H1 (cell line): ENCODE data around the gene ABHD6. TPM values are rescaled to one million over a fixed set of nuclear protein-coding genes. Genes with fewer than 3 reads are reported as not detected.

Source experiments
- CTCF ChIA-PET: fragments of 300-600 bp; sonication (Branson Sonifier 250); formaldehyde crosslinking; loops from one replicate; lab custom pipeline; 2021; ENCODE audit not compliant: partially characterized antibody; lab: Charles Lee
- POLR2A ChIA-PET: fragments of 300-600 bp; sonication (Branson Sonifier 250); formaldehyde crosslinking; loops from one replicate; lab custom pipeline; 2021; ENCODE audit warnings: inconsistent platforms; ENCODE audit not compliant: partially characterized antibody; lab: Charles Lee
- DNase-seq, 2 experiments: peaks; one replicate each; pipeline versions ENCODE4 v3.0.0 to v3.0.0-alpha.2; 2010 to 2022; ENCODE audit warnings: low spot score in 2 of 2, low read depth in 1 of 2, mixed read lengths in 1 of 2
- FAIRE-seq: peaks from 2 replicates; lab custom pipeline; 2011; peaks lifted over from hg19 to GRCh38; lab: Jason Lieb, UNC
- H2AFZ ChIP-seq: 2 replicates; pipeline ENCODE4 v1.8.1; 2012; ENCODE audit warnings: low read length, inconsistent platforms
- H2AK5ac ChIP-seq: 2 replicates; pipeline ENCODE4 v1.6.1; 2013; ENCODE audit warnings: low read depth, low read length
- H2BK120ac ChIP-seq: replicated peaks from 2 replicates; pipeline ENCODE3; 2013; ENCODE audit warnings: low read depth, low read length, inconsistent platforms
- H2BK12ac ChIP-seq: 2 replicates; pipeline ENCODE4 v1.6.1; 2013; ENCODE audit warnings: low read depth, low read length
- H2BK15ac ChIP-seq: 2 replicates; pipeline ENCODE4 v1.6.1; 2013; ENCODE audit warnings: low read length
- H2BK20ac ChIP-seq: 2 replicates; pipeline ENCODE4 v1.6.1; 2013; ENCODE audit warnings: low read length
- H2BK5ac ChIP-seq: 2 replicates; pipeline ENCODE4 v1.6.1; 2013; ENCODE audit warnings: low read depth, low read length
- H3K14ac ChIP-seq: 2 replicates; pipeline ENCODE4 v1.6.1; 2013; ENCODE audit warnings: inconsistent platforms; ENCODE audit not compliant: insufficient read length
- H3K18ac ChIP-seq: 2 replicates; pipeline ENCODE4 v1.6.1; 2013; ENCODE audit warnings: low read length; ENCODE audit errors: extremely low read depth
- H3K23ac ChIP-seq: 2 replicates; pipeline ENCODE4 v1.6.1; 2013; ENCODE audit warnings: inconsistent platforms; ENCODE audit not compliant: insufficient read length
- H3K23me2 ChIP-seq: 2 replicates; pipeline ENCODE4 v1.6.1; 2013; ENCODE audit warnings: low read depth, low read length
- H3K27ac ChIP-seq: 2 replicates; pipeline ENCODE4 v1.6.1; 2011; ENCODE audit warnings: low read depth, low read length, inconsistent platforms
- H3K27me3 ChIP-seq, 4 experiments: replicated peaks in 1 of 4; 1 replicate in 1 of 4; 2 replicates in 3 of 4; pipeline versions ENCODE4 v1.6.1 to v1.8.1; 2011 to 2013; ENCODE audit warnings: low read length in 3 of 4, mild to moderate bottlenecking in 3 of 4, inconsistent platforms in 2 of 4, mixed read lengths in 2 of 4, moderate library complexity in 1 of 4; ENCODE audit not compliant: control insufficient read depth in 3 of 4, insufficient read depth in 3 of 4; ENCODE audit errors: extremely low read depth in 1 of 4
- H3K36me3 ChIP-seq, 4 experiments: 2 replicates each; pipeline versions ENCODE4 v1.6.1 to v1.8.1; 2011 to 2013; ENCODE audit warnings: mild to moderate bottlenecking in 4 of 4, low read length in 3 of 4, moderate library complexity in 2 of 4, control low read depth in 1 of 4, inconsistent platforms in 1 of 4; ENCODE audit not compliant: insufficient read depth in 4 of 4, control insufficient read depth in 2 of 4
- H3K4ac ChIP-seq: replicated peaks from 2 replicates; pipeline ENCODE3; 2013; ENCODE audit warnings: low read length, low read depth, mixed read lengths, inconsistent platforms; ENCODE audit not compliant: insufficient read length
- H3K4me1 ChIP-seq, 4 experiments: replicated peaks in 1 of 4; 1 replicate in 1 of 4; 2 replicates in 3 of 4; pipeline versions ENCODE4 v1.6.1 to v1.8.1; 2011 to 2013; ENCODE audit warnings: low read length in 3 of 4, inconsistent platforms in 2 of 4, mixed read lengths in 1 of 4; ENCODE audit not compliant: insufficient read depth in 4 of 4, control insufficient read depth in 3 of 4
- H3K4me2 ChIP-seq, 2 experiments: 2 replicates each; pipeline versions ENCODE4 v1.6.1 to v1.8.1; 2011 to 2013; ENCODE audit warnings: low read depth in 2 of 2, low read length in 2 of 2, control low read depth in 1 of 2, inconsistent platforms in 1 of 2, mild to moderate bottlenecking in 1 of 2; ENCODE audit not compliant: insufficient read depth in 1 of 2
- H3K4me3 ChIP-seq, 4 experiments: fragments of 200-600, 300-600 bp in 1 of 4; sonication (generic), shearing (Covaris generic), sonication (Bioruptor Twin) in 1 of 4; 2 replicates each; pipeline versions ENCODE4 v1.5.1 to v1.8.1; 2011 to 2016; ENCODE audit warnings: low read length in 4 of 4, low read depth in 3 of 4, control low read depth in 2 of 4, inconsistent platforms in 2 of 4, mild to moderate bottlenecking in 2 of 4, mixed read lengths in 1 of 4, moderate library complexity in 1 of 4; ENCODE audit not compliant: insufficient read depth in 2 of 4; ENCODE audit errors: extremely low read depth in 1 of 4
- H3K56ac ChIP-seq: replicated peaks from 2 replicates; pipeline ENCODE3; 2013; ENCODE audit warnings: low read depth, mild to moderate bottlenecking, mixed read lengths, low read length, inconsistent platforms; ENCODE audit not compliant: insufficient read length
- H3K79me1 ChIP-seq: 2 replicates; pipeline ENCODE4 v1.6.1; 2013; ENCODE audit warnings: low read depth, low read length, control low read depth
- H3K79me2 ChIP-seq, 2 experiments: 2 replicates each; pipeline versions ENCODE4 v1.6.1 to v1.8.1; 2012 to 2013; ENCODE audit warnings: low read length in 2 of 2, mild to moderate bottlenecking in 2 of 2, inconsistent platforms in 1 of 2; ENCODE audit not compliant: insufficient read depth in 2 of 2, control insufficient read depth in 1 of 2
- H3K9ac ChIP-seq, 4 experiments: replicated peaks in 1 of 4; 1 replicate in 1 of 4; 2 replicates in 3 of 4; pipeline versions ENCODE4 v1.6.1 to v1.8.1; 2011 to 2013; ENCODE audit warnings: low read depth in 3 of 4, low read length in 3 of 4, control low read depth in 2 of 4, mild to moderate bottlenecking in 2 of 4, moderate library complexity in 2 of 4, inconsistent platforms in 1 of 4; ENCODE audit errors: extremely low read depth in 1 of 4
- H3K9me3 ChIP-seq, 2 experiments: 2 replicates each; pipeline versions ENCODE4 v1.6.1 to v1.8.1; 2012 to 2013; ENCODE audit warnings: mild to moderate bottlenecking in 2 of 2, moderate library complexity in 2 of 2, control low read depth in 1 of 2, inconsistent platforms in 1 of 2, low read depth in 1 of 2, low read length in 1 of 2, mixed read lengths in 1 of 2; ENCODE audit not compliant: insufficient read depth in 2 of 2
- H4K20me1 ChIP-seq, 2 experiments: replicated peaks in 1 of 2; 2 replicates each; pipeline versions ENCODE3 to v1.8.1; 2011 to 2013; ENCODE audit warnings: inconsistent platforms in 2 of 2, low read length in 2 of 2, mild to moderate bottlenecking in 1 of 2; ENCODE audit not compliant: insufficient read depth in 2 of 2, control insufficient read depth in 1 of 2
- H4K5ac ChIP-seq: 2 replicates; pipeline ENCODE4 v1.6.1; 2013; ENCODE audit warnings: low read length, low read depth, mixed read lengths, inconsistent platforms; ENCODE audit not compliant: insufficient read length
- H4K8ac ChIP-seq: 2 replicates; pipeline ENCODE4 v1.8.0; 2013; ENCODE audit warnings: mild to moderate bottlenecking, moderate library complexity, low read length, inconsistent platforms; ENCODE audit not compliant: insufficient read depth; ENCODE audit errors: extremely low read depth
- H4K91ac ChIP-seq: replicated peaks from 2 replicates; pipeline ENCODE3; 2013; ENCODE audit warnings: low read length, mixed read lengths, inconsistent platforms; ENCODE audit not compliant: insufficient read length
- BACH1 ChIP-seq: IDR thresholded peaks from 2 replicates; pipeline ENCODE4 v1.6.1; 2012; ENCODE audit warnings: low read length, improper control_type of control experiment
- BRCA1 ChIP-seq: IDR thresholded peaks from 2 replicates; pipeline ENCODE4 v1.6.1; 2012; ENCODE audit warnings: low read depth, low read length, improper control_type of control experiment
- CBX5 ChIP-seq: fragments of 300-800, 300-1000 bp; sonication (generic); IDR thresholded peaks from 2 replicates; pipeline ENCODE4 v1.7.1; 2016; ENCODE audit warnings: antibody characterized with exemption, low read length, low read depth
- EP300 ChIP-seq, 2 experiments: IDR thresholded peaks; 1 replicate in 1 of 2; 2 replicates in 1 of 2; pipeline ENCODE4 v1.6.1; 2011 to 2012; ENCODE audit warnings: low read depth in 2 of 2, low read length in 2 of 2, mild to moderate bottlenecking in 2 of 2, borderline replicate concordance in 1 of 2, inconsistent platforms in 1 of 2, moderate library complexity in 1 of 2
- EZH2 ChIP-seq: fragments of 200-600 bp; sonication (generic); IDR thresholded peaks from 2 replicates; pipeline ENCODE4 v1.7.1; 2012; ENCODE audit warnings: low read depth, mild to moderate bottlenecking, moderate library complexity, low read length, inconsistent platforms; ENCODE audit not compliant: severe bottlenecking
- GABPA ChIP-seq: IDR thresholded peaks from 2 replicates; pipeline ENCODE4 v1.6.1; 2011; ENCODE audit warnings: mild to moderate bottlenecking, low read length, moderate library complexity, borderline replicate concordance; ENCODE audit not compliant: insufficient read depth
- NANOG ChIP-seq: IDR thresholded peaks from 2 replicates; pipeline ENCODE4 v1.6.1; 2011; ENCODE audit warnings: low read length, low read depth, mild to moderate bottlenecking, inconsistent platforms; ENCODE audit not compliant: insufficient read depth, poor library complexity, severe bottlenecking
- RNF2 ChIP-seq: fragments of 200-900, 300-1000 bp; sonication (generic); IDR thresholded peaks from 2 replicates; pipeline ENCODE4 v1.7.1; 2016; ENCODE audit warnings: borderline replicate concordance, low read depth, mild to moderate bottlenecking, antibody characterized with exemption, low read length; ENCODE audit not compliant: poor library complexity, severe bottlenecking; ENCODE audit errors: missing control alignments
- RXRA ChIP-seq: IDR thresholded peaks from 2 replicates; pipeline ENCODE4 v1.6.1; 2011; ENCODE audit warnings: low read depth, mild to moderate bottlenecking, low read length, moderate library complexity; ENCODE audit not compliant: insufficient read depth
- SIN3A ChIP-seq, 2 experiments: IDR thresholded peaks in 1 of 2; conservative IDR thresholded peaks in 1 of 2; 2 replicates each; pipeline ENCODE4 v1.6.1; 2011 to 2012; ENCODE audit warnings: low read length in 2 of 2, improper control_type of control experiment in 1 of 2, low read depth in 1 of 2, mild to moderate bottlenecking in 1 of 2
- SP1 ChIP-seq: IDR thresholded peaks from 2 replicates; pipeline ENCODE4 v1.6.1; 2011; ENCODE audit warnings: low read depth, low read length
- WGBS, 2 experiments: shearing (Covaris generic) in 1 of 2; methylation state at CpG; one replicate each; pipeline versions ENCODE4 v1.1.6 to v1.1.7; 2013 to 2015; ENCODE audit warnings: low lambda C conversion rate in 2 of 2, mixed read lengths in 2 of 2, inconsistent platforms in 1 of 2, low coverage in 1 of 2, missing lambda C conversion rate in 1 of 2; ENCODE audit not compliant: insufficient replicate concordance in 2 of 2, insufficient coverage in 1 of 2, insufficient read length in 1 of 2; ENCODE audit errors: extremely low coverage in 1 of 2, missing lambda C conversion rate in 1 of 2; 5-methylcytosine and 5-hydroxymethylcytosine counted together
- polyA plus RNA-seq, 7 experiments: library from polyadenylated mRNA; depleted of rRNA in 3 of 7; stranded (reverse) in 5 of 7; unstranded in 2 of 7; fragments of >200 nt in 5 of 7; fragments of 200-250 nt in 2 of 7; gene quantifications; 1 replicate in 5 of 7; 2 replicates in 1 of 7; 4 replicates in 1 of 7; pipeline versions ENCODE4 v1.2.1 to v1.2.3, GENCODE V29; 2011 to 2013; ENCODE audit warnings: missing spikeins in 2 of 7, mixed read lengths in 2 of 7
- total RNA-seq: library from RNA; stranded (reverse); fragmentation: NEBNext Ultra II Directional; extraction: Animal tissue kit (Norgen Biotek cat#: 25700); gene quantifications from 2 replicates; pipeline ENCODE4 v1.2.1, GENCODE V29; 2021
- TF ChIP-seq, protein P1 (sequence below): IDR thresholded peaks from 2 replicates; pipeline ENCODE4 v1.6.1; 2012; ENCODE audit warnings: inconsistent platforms

The ABHD6 gene
- total and polyA plus RNA-seq, 2 of the 8 experiments (the other 6 are each of a cell fraction or from before 2014, with no cell fraction given) = 5.9 to 6.6 TPM

DNA sequence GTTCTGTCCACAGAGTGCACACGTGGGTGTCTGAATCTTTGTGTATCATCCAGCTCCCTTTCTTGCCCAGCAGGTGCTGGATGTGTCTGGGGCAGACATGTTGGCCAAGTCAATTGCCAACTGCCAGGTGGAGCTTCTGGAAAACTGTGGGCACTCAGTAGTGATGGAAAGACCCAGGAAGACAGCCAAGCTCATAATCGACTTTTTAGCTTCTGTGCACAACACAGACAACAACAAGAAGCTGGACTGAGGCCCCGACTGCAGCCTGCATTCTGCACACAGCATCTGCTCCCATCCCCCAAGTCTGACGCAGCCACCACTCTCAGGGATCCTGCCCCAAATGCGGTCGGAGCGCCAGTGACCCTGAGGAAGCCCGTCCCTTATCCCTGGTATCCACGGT is 55.9 kb downstream of the ABHD6 start:
- CTCF ChIA-PET = interaction anchor here (0.7 to 2.1 kb wide), 7 partner anchors 13 to 275 kb away, joined by 3 to 8 read pairs (median 4); partner anchors contain the start of genes HTD2 and RPP14
- no peaks in the 10 kb centered on the region for H3K27me3 ChIP-seq
- WGBS, 2 experiments = 91% methylated on average over 9 of the region's 9 CpGs; no CpG with 5 or more reads in 1 of the 2 experiments
- TF ChIP-seq NANOG (no peak), BACH1 (no peak), SP1 (no peak), RNF2 (no peak), EZH2 (no peak), CBX5 (no peak), SIN3A (conservative IDR thresholded peaks at IDR 0.05 in 1 of 2, IDR thresholded peaks at IDR 0.05 in 1 of 2; ENCODE audit: low read depth in 1 of 2, low read length in 2 of 2) (no peak), RXRA (no peak), BRCA1 (no peak), EP300 (IDR thresholded peaks at IDR 0.05; ENCODE audit: borderline replicate concordance in 1 of 2, low read depth in 2 of 2, low read length in 2 of 2) (no peak), GABPA (no peak)
- TF ChIP-seq, protein P1, sequence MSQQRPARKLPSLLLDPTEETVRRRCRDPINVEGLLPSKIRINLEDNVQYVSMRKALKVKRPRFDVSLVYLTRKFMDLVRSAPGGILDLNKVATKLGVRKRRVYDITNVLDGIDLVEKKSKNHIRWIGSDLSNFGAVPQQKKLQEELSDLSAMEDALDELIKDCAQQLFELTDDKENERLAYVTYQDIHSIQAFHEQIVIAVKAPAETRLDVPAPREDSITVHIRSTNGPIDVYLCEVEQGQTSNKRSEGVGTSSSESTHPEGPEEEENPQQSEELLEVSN = no peak

More for the DNA sequence above, 55.9 kb downstream of the ABHD6 start:
- Histone ChIP-seq H4K91ac (no peak overlapping the region), H3K9ac (no peak overlapping the region), H2BK15ac (no peak overlapping the region), H2BK12ac (no peak overlapping the region), H3K4ac (no peak overlapping the region), H4K20me1 (no peaks in the 10 kb centered on the region), H2BK20ac (no peak overlapping the region), H2BK5ac (no peak overlapping the region), H3K14ac (no peak overlapping the region), H3K4me2 (no peak overlapping the region), H2AFZ (no peak overlapping the region), H2AK5ac (no peak overlapping the region), H3K4me3 (no peak overlapping the region), H3K18ac (no peak overlapping the region), H4K5ac (no peak overlapping the region), H3K4me1 (no peaks in the 10 kb centered on the region), H3K23ac (no peak overlapping the region), H3K36me3 (no peaks in the 10 kb centered on the region), H3K79me2 (no peaks in the 10 kb centered on the region), H2BK120ac (no peak overlapping the region), H3K56ac (no peak overlapping the region), H3K27ac (no peak overlapping the region), H3K79me1 (no peaks in the 10 kb centered on the region), H3K9me3 (peaks cover 0 to 7% of the 10 kb centered on the region in 2 experiments; a peak in 1 of 4 replicates), H3K23me2 (0 out of 2 replicates have a peak, but pooled peaks cover 1% of the 10 kb centered on the region), H4K8ac (no peak overlapping the region; the same call in 1 of the 2 replicates)
- POLR2A ChIA-PET = no interaction called here
- FAIRE-seq (no peak), DNase-seq (no peak)
